Measurements from ENCODE around the gene FRAT2.

DNA sequence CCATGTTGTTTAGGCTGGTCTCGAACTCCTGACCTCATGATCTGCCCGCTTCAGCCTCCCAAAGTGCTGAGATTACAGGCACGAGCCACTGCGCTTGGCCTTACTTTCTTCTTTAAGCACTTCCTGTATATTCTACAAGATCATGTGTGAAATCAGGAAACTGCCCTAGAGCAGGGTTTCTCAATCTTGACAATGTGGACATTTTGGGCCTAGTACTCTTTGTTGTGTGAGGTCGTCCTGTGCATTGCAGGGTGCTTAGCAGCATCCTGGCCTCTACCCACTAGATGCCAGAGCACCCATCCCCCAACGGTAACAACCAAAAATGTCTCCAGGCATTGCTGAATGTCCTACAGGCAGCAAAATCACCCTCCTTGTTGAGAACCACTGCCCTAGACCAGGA, 41.9 kb upstream of the FRAT2 start:
- TF ChIP-seq CTCF (IDR thresholded peaks at IDR 0.05): no peak
- no peak for TF ChIP-seq POLR2A (IDR thresholded peaks at IDR 0.05)

All from thyroid gland (tissue), 4 donors.